DND-41 (cell line): ENCODE measurements around the gene WBP1L.

ENCODE experiments used
- EZH2 ChIP-seq: IDR thresholded peaks from 3 replicates; pipeline ENCODE4 v1.6.1; 2012; ENCODE audit warnings: borderline replicate concordance, low read depth, mild to moderate bottlenecking, moderate library complexity, low read length, inconsistent platforms; ENCODE audit not compliant: severe bottlenecking
- TF ChIP-seq, protein P1 (sequence below): IDR thresholded peaks from 2 replicates; pipeline ENCODE4 v1.5.1; 2012; ENCODE audit warnings: borderline replicate concordance, low read length, moderate library complexity, mild to moderate bottlenecking; ENCODE audit not compliant: poor library complexity, severe bottlenecking; ENCODE audit errors: extremely low read depth

DNA sequence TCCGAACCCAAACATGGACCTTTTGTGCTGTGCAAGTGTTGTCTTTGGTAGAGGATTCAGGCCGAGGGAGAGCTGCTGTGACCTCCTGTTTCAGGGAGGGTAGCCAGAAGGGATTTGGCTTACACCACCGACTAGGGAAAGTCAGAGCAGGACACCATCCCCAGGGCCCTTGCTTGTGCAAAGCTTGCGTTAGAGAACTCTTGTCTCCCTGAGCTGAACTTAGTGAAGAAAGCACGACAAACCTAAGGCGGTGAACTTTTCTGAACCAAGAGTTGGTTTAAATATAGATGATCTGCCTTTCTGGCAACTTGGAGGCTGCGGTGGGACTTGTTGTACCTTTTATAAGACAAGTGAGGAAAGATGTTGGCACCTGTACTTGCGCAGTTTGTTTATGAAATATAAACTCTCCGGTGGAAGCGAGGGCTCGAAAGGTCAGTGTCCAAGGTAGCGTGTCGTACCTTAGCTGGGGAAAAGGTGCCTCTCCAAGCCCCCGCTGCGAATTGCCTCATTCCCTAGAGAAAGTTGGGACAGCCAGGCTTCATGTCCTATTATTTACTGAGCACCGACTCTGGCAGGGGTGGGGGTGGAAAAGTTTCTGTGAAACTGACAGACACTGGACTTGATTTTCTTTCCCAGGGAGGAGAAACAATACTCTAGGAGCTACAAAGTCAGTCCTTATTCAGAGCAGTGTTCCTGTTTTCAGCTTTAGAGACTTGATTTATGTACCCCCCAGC, 31.6 kb downstream of the WBP1L start:
- TF ChIP-seq, protein P1, sequence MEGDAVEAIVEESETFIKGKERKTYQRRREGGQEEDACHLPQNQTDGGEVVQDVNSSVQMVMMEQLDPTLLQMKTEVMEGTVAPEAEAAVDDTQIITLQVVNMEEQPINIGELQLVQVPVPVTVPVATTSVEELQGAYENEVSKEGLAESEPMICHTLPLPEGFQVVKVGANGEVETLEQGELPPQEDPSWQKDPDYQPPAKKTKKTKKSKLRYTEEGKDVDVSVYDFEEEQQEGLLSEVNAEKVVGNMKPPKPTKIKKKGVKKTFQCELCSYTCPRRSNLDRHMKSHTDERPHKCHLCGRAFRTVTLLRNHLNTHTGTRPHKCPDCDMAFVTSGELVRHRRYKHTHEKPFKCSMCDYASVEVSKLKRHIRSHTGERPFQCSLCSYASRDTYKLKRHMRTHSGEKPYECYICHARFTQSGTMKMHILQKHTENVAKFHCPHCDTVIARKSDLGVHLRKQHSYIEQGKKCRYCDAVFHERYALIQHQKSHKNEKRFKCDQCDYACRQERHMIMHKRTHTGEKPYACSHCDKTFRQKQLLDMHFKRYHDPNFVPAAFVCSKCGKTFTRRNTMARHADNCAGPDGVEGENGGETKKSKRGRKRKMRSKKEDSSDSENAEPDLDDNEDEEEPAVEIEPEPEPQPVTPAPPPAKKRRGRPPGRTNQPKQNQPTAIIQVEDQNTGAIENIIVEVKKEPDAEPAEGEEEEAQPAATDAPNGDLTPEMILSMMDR = no peak
- no peak for TF ChIP-seq EZH2
